K562 (cell line): ENCODE measurements around the gene DENND6B. TPM values are rescaled to one million over a fixed set of nuclear protein-coding genes. Genes with fewer than 3 reads are reported as not detected.

Experiments used
- ATAC-seq: fragments of 200-7000 bp; cut with Tn5 transposase; 3 replicates; pipeline ENCODE4 v1.9.1; 2020; ENCODE audit warnings: moderate library complexity
- BruUV-seq: library from RNA; stranded (reverse); fragments of 400-500 nt; replicated peaks from 2 replicates; lab custom pipeline; 2021; lab: Mats Ljungman, UMichigan
- CTCF ChIA-PET: fragments of 300-600 bp; formaldehyde crosslinking; extraction: SDS; loops from one replicate; lab custom pipeline; 2021; ENCODE audit warnings: low intra/inter-chr PET ratio; lab: Yijun Ruan, JAX
- POLR2A ChIA-PET: fragments of 300-600, 350-650 bp; sonication (Branson Sonifier 250); formaldehyde crosslinking; extraction: SDS; loops from one replicate; lab custom pipeline; 2021; ENCODE audit warnings: antibody characterized with exemption, inconsistent platforms; lab: Yijun Ruan, JAX
- DNase-seq, 4 experiments: peaks; one replicate each; pipeline versions ENCODE4 v3.0.0 to v3.0.0-alpha.2; 2011 to 2018; ENCODE audit warnings: low spot score in 3 of 4, mixed read lengths in 3 of 4; ENCODE audit errors: extremely low read depth in 1 of 4
- FAIRE-seq: peaks from 2 replicates; lab custom pipeline; 2011; peaks lifted over from hg19 to GRCh38; lab: Jason Lieb, UNC
- H2AFZ ChIP-seq: 2 replicates; pipeline ENCODE4 v1.6.0; 2011; ENCODE audit warnings: low read depth, low read length, control low read depth, inconsistent platforms
- H3K27ac ChIP-seq: fragments of 200-600 bp; 3 replicates; pipeline ENCODE4 v1.8.0; 2011; ENCODE audit warnings: low read depth, mild to moderate bottlenecking, control low read depth, inconsistent platforms, low read length, moderate library complexity, mixed read lengths; ENCODE audit errors: extremely low read depth
- H3K27me3 ChIP-seq, 2 experiments: fragments of 300-600 bp in 1 of 2; 2 replicates in 1 of 2; 3 replicates in 1 of 2; pipeline versions ENCODE4 v1.6.0 to v1.8.0; 2011; ENCODE audit warnings: inconsistent platforms in 2 of 2, low read length in 2 of 2, mild to moderate bottlenecking in 1 of 2, mixed read lengths in 1 of 2, moderate library complexity in 1 of 2; ENCODE audit not compliant: control insufficient read depth in 2 of 2, insufficient read depth in 2 of 2
- H3K36me3 ChIP-seq: fragments of 300-600 bp; 3 replicates; pipeline ENCODE4 v1.8.0; 2011; ENCODE audit warnings: mild to moderate bottlenecking, low read length, inconsistent platforms; ENCODE audit not compliant: control insufficient read depth, insufficient read depth
- H3K4me1 ChIP-seq, 2 experiments: fragments of 200-600 bp in 1 of 2; replicated peaks in 1 of 2; 2 replicates in 1 of 2; 3 replicates in 1 of 2; pipeline versions ENCODE4 v1.5.1 to v1.8.0; 2011; ENCODE audit warnings: inconsistent platforms in 2 of 2, low read length in 2 of 2, mild to moderate bottlenecking in 1 of 2, mixed read lengths in 1 of 2, moderate library complexity in 1 of 2; ENCODE audit not compliant: control insufficient read depth in 2 of 2, insufficient read depth in 2 of 2
- H3K4me2 ChIP-seq: 2 replicates; pipeline ENCODE4 v1.6.1; 2011; ENCODE audit warnings: low read length, control low read depth, inconsistent platforms, mixed read lengths; ENCODE audit not compliant: insufficient read depth
- H3K4me3 ChIP-seq: fragments of 200-600 bp; sonication (generic), shearing (Covaris generic); 2 replicates; pipeline ENCODE4 v1.5.1; 2016; ENCODE audit warnings: control low read depth, inconsistent platforms
- H3K79me2 ChIP-seq: fragments of 200-600 bp; 3 replicates; pipeline ENCODE4 v1.8.0; 2011; ENCODE audit warnings: low read length, inconsistent platforms; ENCODE audit not compliant: control insufficient read depth, insufficient read depth
- H3K9ac ChIP-seq, 2 experiments: 2 replicates each; pipeline versions ENCODE4 v1.6.0 to v1.6.1; 2011; ENCODE audit warnings: low read depth in 2 of 2, low read length in 2 of 2, control low read depth in 1 of 2, inconsistent platforms in 1 of 2, mild to moderate bottlenecking in 1 of 2, mixed read lengths in 1 of 2; ENCODE audit not compliant: insufficient read depth in 1 of 2
- H3K9me1 ChIP-seq: one replicate; pipeline ENCODE4 v1.6.0; 2011; ENCODE audit warnings: inconsistent platforms, mild to moderate bottlenecking, low read length, moderate library complexity; ENCODE audit not compliant: control insufficient read depth, insufficient read depth
- H3K9me3 ChIP-seq: replicated peaks from 2 replicates; pipeline ENCODE4 v1.5.1; 2011; ENCODE audit warnings: low read depth, low read length, inconsistent platforms; ENCODE audit not compliant: control insufficient read depth, insufficient read depth
- H4K20me1 ChIP-seq: replicated peaks from 2 replicates; pipeline ENCODE4 v1.6.1; 2011; ENCODE audit warnings: low read length, inconsistent platforms, mixed read lengths; ENCODE audit not compliant: control insufficient read depth, insufficient read depth
- ARHGAP35 ChIP-seq: fragments of 450-650 bp; IDR thresholded peaks from 2 replicates; pipeline ENCODE4 v1.6.1; 2018; ENCODE audit not compliant: partially characterized antibody
- ASH1L ChIP-seq: fragments of 450-650 bp; IDR thresholded peaks from 2 replicates; pipeline ENCODE4 v1.6.1; 2018; ENCODE audit warnings: borderline replicate concordance, mild to moderate bottlenecking, low read depth; ENCODE audit not compliant: partially characterized antibody
- CEBPG ChIP-seq, 3 experiments: fragments of 200-800 bp in 1 of 3; sonication (Bioruptor generic) in 1 of 3; sonication (generic) in 1 of 3; formaldehyde crosslinking in 1 of 3; IDR thresholded peaks in 2 of 3; conservative IDR thresholded peaks in 1 of 3; 2 replicates each; pipeline versions ENCODE4 v1.6.1 to v1.8.0; 2016 to 2022; ENCODE audit warnings: missing compliant biosample characterization in 2 of 3, missing genetic modification characterization in 2 of 3, mild to moderate bottlenecking in 1 of 3, missing genetic modification reagents in 1 of 3
- CREM ChIP-seq: IDR thresholded peaks from 2 replicates; pipeline ENCODE4 v1.6.1; 2014; ENCODE audit warnings: antibody characterized with exemption, low read depth
- EP400 ChIP-seq: fragments of 450-650 bp; IDR thresholded peaks from 2 replicates; pipeline ENCODE4 v1.6.1; 2017; ENCODE audit warnings: antibody characterized with exemption, mild to moderate bottlenecking, moderate library complexity
- HCFC1 ChIP-seq: IDR thresholded peaks from 2 replicates; pipeline ENCODE4 v1.6.1; 2012; ENCODE audit warnings: low read depth, low read length, improper control_type of control experiment
- KLF1 ChIP-seq: fragments of 450-650 bp; IDR thresholded peaks from 2 replicates; pipeline ENCODE4 v1.6.1; 2016; ENCODE audit warnings: missing genetic modification characterization, missing compliant biosample characterization
- NFIX ChIP-seq: fragments of 250-450 bp; sonication (Bioruptor Pico); IDR thresholded peaks from 2 replicates; pipeline ENCODE4 v1.4.0; 2020; ENCODE audit warnings: low read depth, mild to moderate bottlenecking, moderate library complexity
- NR4A1 ChIP-seq, 2 experiments: fragments of 250-450 bp in 1 of 2; fragments of 450-650 bp in 1 of 2; sonication (Bioruptor Pico) in 1 of 2; IDR thresholded peaks; 2 replicates each; pipeline versions ENCODE4 v1.4.0 to v1.6.1; 2016 to 2020; ENCODE audit warnings: mild to moderate bottlenecking in 2 of 2, missing compliant biosample characterization in 1 of 2, missing genetic modification characterization in 1 of 2, moderate library complexity in 1 of 2
- PTBP1 ChIP-seq: fragments of 200-400 bp; formaldehyde crosslinking; IDR thresholded peaks from 2 replicates; pipeline ENCODE4 v1.6.1; 2017; ENCODE audit warnings: low read depth, low read length
- TAF9B ChIP-seq: fragments of 450-650 bp; IDR thresholded peaks from 2 replicates; pipeline ENCODE4 v1.6.1; 2018; ENCODE audit warnings: mild to moderate bottlenecking; ENCODE audit not compliant: partially characterized antibody
- TCF15 ChIP-seq: fragments of 250-450 bp; sonication (Bioruptor Pico); IDR thresholded peaks from 2 replicates; pipeline ENCODE4 v1.8.0; 2022; ENCODE audit warnings: moderate library complexity, mild to moderate bottlenecking, inconsistent platforms
- TCF7 ChIP-seq: sonication (generic); IDR thresholded peaks from 2 replicates; pipeline ENCODE4 v1.6.1; 2016; ENCODE audit warnings: antibody characterized with exemption, borderline replicate concordance
- ZC3H8 ChIP-seq: fragments of 450-650 bp; IDR thresholded peaks from 2 replicates; pipeline ENCODE4 v1.6.1; 2017
- ZNF184 ChIP-seq: sonication (generic); formaldehyde crosslinking; IDR thresholded peaks from 2 replicates; pipeline ENCODE4 v1.5.0; 2020; ENCODE audit warnings: missing genetic modification reagents
- ZNF384 ChIP-seq: IDR thresholded peaks from 2 replicates; pipeline ENCODE4 v1.6.1; 2012; ENCODE audit warnings: low read depth, low read length, improper control_type of control experiment
- WGBS: fragments of 100-300 bp; shearing (Covaris generic); methylation state at CpG from one replicate; pipeline ENCODE4 v1.1.6; 2016; ENCODE audit warnings: low coverage, mixed read lengths; ENCODE audit not compliant: insufficient coverage; ENCODE audit errors: missing lambda C conversion rate; 5-methylcytosine and 5-hydroxymethylcytosine counted together
- in situ Hi-C: fragments of 300-500 bp; cut with MboI; formaldehyde crosslinking; loops from 4 replicates; pipeline ENCODE4 v1.15.0; 2018; ENCODE audit warnings: inconsistent platforms, mixed read lengths
- intact Hi-C: fragments of 100-400 bp; cut with micrococcal nuclease; formaldehyde crosslinking; loops from 2 replicates; pipeline ENCODE4 v1.14.2; 2022
- polyA plus RNA-seq, 8 experiments: library from polyadenylated mRNA; depleted of rRNA in 4 of 8; stranded (reverse) in 5 of 8; unstranded in 3 of 8; fragments of >200 nt; fragmentation: Nextera tagmentation in 2 of 8; fragmentation: Illumina TruSeq in 1 of 8; extraction: Ambion mirVana in 2 of 8; extraction: Trizol in 1 of 8; gene quantifications; 2 replicates each; pipeline versions ENCODE4 v1.2.1 to v1.2.3, GENCODE V29; 2011 to 2014; ENCODE audit warnings: inconsistent platforms in 1 of 8, missing spikeins in 1 of 8
- total RNA-seq, 7 experiments: library from RNA; depleted of rRNA in 6 of 7; stranded (reverse); fragments of >200 nt in 6 of 7; fragmentation: Illumina TruSeq in 2 of 7; extraction: Trizol in 2 of 7; gene quantifications; 2 replicates each; pipeline versions ENCODE4 v1.2.1 to v1.2.3, GENCODE V29; 2011 to 2021; ENCODE audit warnings: low replicate concordance in 1 of 7
- TF ChIP-seq, protein P1 (sequence below): fragments of 150-350 bp; IDR thresholded peaks from 2 replicates; pipeline ENCODE4 v1.6.1; 2014; ENCODE audit warnings: low read depth, mild to moderate bottlenecking, low read length, borderline replicate concordance

DENND6B gene
- total and polyA plus RNA-seq, 9 of the 15 experiments (the other 6 are each of a cell fraction or from before 2014, with no cell fraction given), result 0.07 to 3.7 (median 1.5) TPM

DNA sequence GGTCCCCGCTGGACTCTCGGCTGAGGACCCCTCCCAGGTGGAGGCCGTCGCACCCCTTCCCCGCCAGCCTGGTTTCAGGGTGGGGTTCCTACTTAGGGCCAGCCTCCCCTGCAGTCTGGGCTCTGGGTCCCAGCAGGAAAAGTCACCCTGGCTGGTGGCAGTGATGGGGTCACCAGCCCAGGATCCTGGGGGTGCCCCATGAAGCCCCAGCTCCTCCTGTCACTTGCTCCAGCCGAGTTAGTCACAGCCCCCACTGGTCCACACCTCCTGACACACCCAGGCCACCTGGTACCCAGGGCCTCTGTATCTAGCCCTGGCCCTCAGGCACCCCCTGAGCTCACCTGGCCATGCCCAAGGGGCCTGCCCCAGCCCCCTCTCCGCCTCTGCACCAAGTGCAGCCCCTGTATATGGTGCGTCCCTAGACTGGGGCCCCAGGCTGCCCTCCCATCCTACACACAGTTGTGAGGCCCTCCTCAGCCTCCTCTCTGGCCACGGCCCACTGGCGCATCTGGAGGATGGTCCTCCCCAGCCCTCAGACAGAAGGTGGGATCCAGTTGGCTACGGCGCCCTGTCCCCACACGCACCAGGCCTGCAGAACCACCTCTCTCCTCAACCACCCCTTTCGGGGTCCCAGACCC, 26.1 kb downstream of the DENND6B start:
- CTCF ChIA-PET, result no interaction called here
- H3K4me3 ChIP-seq, result no peak overlapping the region
- FAIRE-seq (no peak), DNase-seq (no peak), ATAC-seq (no peak)
- no peak overlapping the region for H3K27ac ChIP-seq
- no peaks in the 10 kb centered on the region for H3K27me3 ChIP-seq
- no peak overlapping the region for H2AFZ ChIP-seq
- H3K9me1 ChIP-seq, result no peaks in the 10 kb centered on the region
- WGBS, result 91% methylated on average over 10 of the region's 14 CpGs
- POLR2A ChIA-PET, result interaction anchor here (0.8 to 1.1 kb wide), 2 partner anchors 13 to 20 kb away, joined by 3 to 4 read pairs; no protein-coding TSS in a partner anchor
- H3K9me3 ChIP-seq, result no peaks in the 10 kb centered on the region
- no TSS peak for BruUV-seq
- no peaks in the 10 kb centered on the region for H4K20me1 ChIP-seq
- intact Hi-C loops, result no loop called here
- no peaks in the 10 kb centered on the region for H3K36me3 ChIP-seq
- in situ Hi-C loops, result no loop called here
- peak overlapping the region in 1 of 2 experiments; percentile 9; a peak in 1 of 4 replicates for H3K9ac ChIP-seq
- H3K4me1 ChIP-seq, result peaks cover 22 to 80% of the 10 kb centered on the region in 2 experiments; a peak in 3 of 5 replicates
- TF ChIP-seq PTBP1, result no peak
- no peak for TF ChIP-seq KLF1 (tag)
- no peak for TF ChIP-seq ZNF184 (CRISPR knock-in tag)
- no peak for TF ChIP-seq ARHGAP35
- no peak for TF ChIP-seq TAF9B
- no peak for TF ChIP-seq NFIX (CRISPR knock-in tag)
- no peak for TF ChIP-seq ZNF384
- TF ChIP-seq NR4A1 (CRISPR knock-in tag; IDR thresholded peaks at IDR 0.05), result no peak
- TF ChIP-seq NR4A1 (tag; IDR thresholded peaks at IDR 0.05), result no peak
- no peak for TF ChIP-seq TCF7
- no peak for TF ChIP-seq HCFC1
- TF ChIP-seq ZC3H8, result no peak
- no peak for TF ChIP-seq EP400
- TF ChIP-seq CEBPG (CRISPR knock-in tag; IDR thresholded peaks at IDR 0.05), result no peak
- no peak for TF ChIP-seq CEBPG (tag; conservative IDR thresholded peaks at IDR 0.05 in 1 of 2, IDR thresholded peaks at IDR 0.05 in 1 of 2)
- TF ChIP-seq, protein P1, sequence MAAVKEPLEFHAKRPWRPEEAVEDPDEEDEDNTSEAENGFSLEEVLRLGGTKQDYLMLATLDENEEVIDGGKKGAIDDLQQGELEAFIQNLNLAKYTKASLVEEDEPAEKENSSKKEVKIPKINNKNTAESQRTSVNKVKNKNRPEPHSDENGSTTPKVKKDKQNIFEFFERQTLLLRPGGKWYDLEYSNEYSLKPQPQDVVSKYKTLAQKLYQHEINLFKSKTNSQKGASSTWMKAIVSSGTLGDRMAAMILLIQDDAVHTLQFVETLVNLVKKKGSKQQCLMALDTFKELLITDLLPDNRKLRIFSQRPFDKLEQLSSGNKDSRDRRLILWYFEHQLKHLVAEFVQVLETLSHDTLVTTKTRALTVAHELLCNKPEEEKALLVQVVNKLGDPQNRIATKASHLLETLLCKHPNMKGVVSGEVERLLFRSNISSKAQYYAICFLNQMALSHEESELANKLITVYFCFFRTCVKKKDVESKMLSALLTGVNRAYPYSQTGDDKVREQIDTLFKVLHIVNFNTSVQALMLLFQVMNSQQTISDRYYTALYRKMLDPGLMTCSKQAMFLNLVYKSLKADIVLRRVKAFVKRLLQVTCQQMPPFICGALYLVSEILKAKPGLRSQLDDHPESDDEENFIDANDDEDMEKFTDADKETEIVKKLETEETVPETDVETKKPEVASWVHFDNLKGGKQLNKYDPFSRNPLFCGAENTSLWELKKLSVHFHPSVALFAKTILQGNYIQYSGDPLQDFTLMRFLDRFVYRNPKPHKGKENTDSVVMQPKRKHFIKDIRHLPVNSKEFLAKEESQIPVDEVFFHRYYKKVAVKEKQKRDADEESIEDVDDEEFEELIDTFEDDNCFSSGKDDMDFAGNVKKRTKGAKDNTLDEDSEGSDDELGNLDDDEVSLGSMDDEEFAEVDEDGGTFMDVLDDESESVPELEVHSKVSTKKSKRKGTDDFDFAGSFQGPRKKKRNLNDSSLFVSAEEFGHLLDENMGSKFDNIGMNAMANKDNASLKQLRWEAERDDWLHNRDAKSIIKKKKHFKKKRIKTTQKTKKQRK, result no peak
- TF ChIP-seq CREM, result no peak
- TF ChIP-seq ASH1L, result no peak
- no peak for TF ChIP-seq TCF15 (CRISPR knock-in tag)
- TF ChIP-seq, all 486 proteins: peak for 0
- Histone ChIP-seq H3K79me2 (peaks cover 56% of the 10 kb centered on the region), H3K4me2 (no peak overlapping the region)
